Measurements from ENCODE around the gene KRTAP2-2.
"Not testable (repeated sequence)": the region's sequence is repeated elsewhere in the genome, so short reads cannot be mapped to it uniquely, and the experiment has no call there.

Gene KRTAP2-2

DNA sequence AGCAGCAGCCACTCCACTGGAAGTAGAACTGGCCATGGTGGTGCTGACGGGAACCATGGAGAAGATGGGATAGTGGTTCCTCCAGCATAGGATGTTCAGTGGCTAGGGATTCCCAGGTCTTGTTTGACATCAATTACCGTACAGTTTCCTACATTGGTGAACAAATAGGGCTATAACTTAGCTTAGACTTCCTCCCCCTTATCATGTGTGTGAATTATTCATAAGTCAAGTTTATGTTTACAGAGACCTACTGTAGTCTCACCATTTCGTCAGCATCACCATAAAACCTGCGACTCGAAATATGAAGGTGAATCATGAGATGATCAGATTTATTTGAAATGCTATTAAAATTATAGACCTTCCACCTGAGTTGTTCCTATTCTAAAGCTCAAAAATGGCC, 3.7 kb upstream of the KRTAP2-2 start:
- no peak overlapping the region for H3K4me3 ChIP-seq (ENCODE audit: control insufficient read depth, low read depth, low read length)
- TF ChIP-seq, protein P1, sequence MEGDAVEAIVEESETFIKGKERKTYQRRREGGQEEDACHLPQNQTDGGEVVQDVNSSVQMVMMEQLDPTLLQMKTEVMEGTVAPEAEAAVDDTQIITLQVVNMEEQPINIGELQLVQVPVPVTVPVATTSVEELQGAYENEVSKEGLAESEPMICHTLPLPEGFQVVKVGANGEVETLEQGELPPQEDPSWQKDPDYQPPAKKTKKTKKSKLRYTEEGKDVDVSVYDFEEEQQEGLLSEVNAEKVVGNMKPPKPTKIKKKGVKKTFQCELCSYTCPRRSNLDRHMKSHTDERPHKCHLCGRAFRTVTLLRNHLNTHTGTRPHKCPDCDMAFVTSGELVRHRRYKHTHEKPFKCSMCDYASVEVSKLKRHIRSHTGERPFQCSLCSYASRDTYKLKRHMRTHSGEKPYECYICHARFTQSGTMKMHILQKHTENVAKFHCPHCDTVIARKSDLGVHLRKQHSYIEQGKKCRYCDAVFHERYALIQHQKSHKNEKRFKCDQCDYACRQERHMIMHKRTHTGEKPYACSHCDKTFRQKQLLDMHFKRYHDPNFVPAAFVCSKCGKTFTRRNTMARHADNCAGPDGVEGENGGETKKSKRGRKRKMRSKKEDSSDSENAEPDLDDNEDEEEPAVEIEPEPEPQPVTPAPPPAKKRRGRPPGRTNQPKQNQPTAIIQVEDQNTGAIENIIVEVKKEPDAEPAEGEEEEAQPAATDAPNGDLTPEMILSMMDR (IDR thresholded peaks at IDR 0.05; ENCODE audit: control insufficient read depth, insufficient read depth, low read depth, low read length, missing control alignments): no peak
- DNase-seq (ENCODE audit: low read depth): no peak

GRCh38 chr17:41057547-41057946, 2.5 kb upstream of the KRTAP2-2 start:
- TF ChIP-seq, protein P1 (IDR thresholded peaks at IDR 0.05; ENCODE audit: control insufficient read depth, insufficient read depth, low read depth, low read length, missing control alignments): no peak
- DNase-seq (ENCODE audit: low read depth): no peak
- H3K4me3 ChIP-seq (ENCODE audit: control insufficient read depth, low read depth, low read length): no peak overlapping the region

DNA sequence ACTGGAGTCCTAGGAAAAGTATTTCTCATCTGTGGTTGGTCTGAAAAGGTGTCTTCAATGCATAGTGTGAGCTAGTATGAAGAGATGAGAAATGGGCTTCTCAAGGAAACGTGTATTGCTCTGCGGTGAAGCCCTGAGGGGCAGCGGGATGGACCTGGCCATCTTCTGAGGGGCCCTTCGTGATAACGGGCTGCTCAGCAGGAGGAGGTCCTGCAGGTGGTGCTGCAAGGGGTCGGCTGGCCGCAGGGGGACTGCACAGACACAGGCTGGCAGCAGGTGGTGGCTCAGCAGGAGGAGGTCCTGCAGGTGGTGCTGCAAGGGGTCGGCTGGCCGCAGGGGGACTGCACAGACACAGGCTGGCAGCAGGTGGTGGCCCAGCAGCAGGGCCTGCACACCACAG, 474 bp downstream of the KRTAP2-2 start:
- not testable (repeated sequence) for DNase-seq (ENCODE audit: low read depth); H3K4me3 ChIP-seq (ENCODE audit: control insufficient read depth, low read depth, low read length)

GRCh38 chr17:41054025-41054424, 1.0 kb downstream of the KRTAP2-2 start:
- no peak for DNase-seq (ENCODE audit: low read depth)
- H3K4me3 ChIP-seq (ENCODE audit: control insufficient read depth, low read depth, low read length): no peak overlapping the region
- TF ChIP-seq, protein P1 (IDR thresholded peaks at IDR 0.05; ENCODE audit: control insufficient read depth, insufficient read depth, low read depth, low read length, missing control alignments): no peak

- DNase-seq (ENCODE audit: low read depth): no peak
- no peak overlapping the region for H3K4me3 ChIP-seq (ENCODE audit: control insufficient read depth, low read depth, low read length)
- TF ChIP-seq, protein P1 (IDR thresholded peaks at IDR 0.05; ENCODE audit: control insufficient read depth, insufficient read depth, low read depth, low read length, missing control alignments): no peak
Observed at GRCh38 chr17:41052566-41052965, 2.5 kb downstream of the KRTAP2-2 start.

DNA sequence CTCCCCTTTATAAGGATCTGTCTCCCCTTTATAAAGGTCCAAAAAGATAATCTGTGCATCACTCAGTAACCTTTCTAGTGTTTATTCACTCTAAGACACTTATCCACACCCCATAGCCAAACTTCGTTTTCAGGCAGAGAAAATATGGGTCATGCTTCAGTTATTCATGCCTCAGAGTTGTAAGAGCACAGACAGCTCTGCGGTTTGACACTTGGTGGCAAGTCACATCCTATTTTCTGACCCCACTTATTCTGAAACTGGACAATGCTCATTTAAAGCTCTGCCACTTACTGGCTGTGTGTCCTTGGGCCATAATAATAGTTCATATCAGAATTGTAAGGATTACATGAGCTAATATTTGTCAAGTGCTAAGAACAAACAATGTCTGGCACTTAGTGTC, 5.9 kb downstream of the KRTAP2-2 start:
- TF ChIP-seq, protein P1 (IDR thresholded peaks at IDR 0.05; ENCODE audit: control insufficient read depth, insufficient read depth, low read depth, low read length, missing control alignments): no peak
- H3K4me3 ChIP-seq (ENCODE audit: control insufficient read depth, low read depth, low read length): no peak overlapping the region
- peak; percentile 58 for DNase-seq (ENCODE audit: low read depth)

- DNase-seq (ENCODE audit: low read depth): peak; percentile 51
- no peak overlapping the region for H3K4me3 ChIP-seq (ENCODE audit: control insufficient read depth, low read depth, low read length)
- TF ChIP-seq, protein P1 (IDR thresholded peaks at IDR 0.05; ENCODE audit: control insufficient read depth, insufficient read depth, low read depth, low read length, missing control alignments): no peak
Observed at GRCh38 chr17:41048441-41048840, 6.6 kb downstream of the KRTAP2-2 start.

DNA sequence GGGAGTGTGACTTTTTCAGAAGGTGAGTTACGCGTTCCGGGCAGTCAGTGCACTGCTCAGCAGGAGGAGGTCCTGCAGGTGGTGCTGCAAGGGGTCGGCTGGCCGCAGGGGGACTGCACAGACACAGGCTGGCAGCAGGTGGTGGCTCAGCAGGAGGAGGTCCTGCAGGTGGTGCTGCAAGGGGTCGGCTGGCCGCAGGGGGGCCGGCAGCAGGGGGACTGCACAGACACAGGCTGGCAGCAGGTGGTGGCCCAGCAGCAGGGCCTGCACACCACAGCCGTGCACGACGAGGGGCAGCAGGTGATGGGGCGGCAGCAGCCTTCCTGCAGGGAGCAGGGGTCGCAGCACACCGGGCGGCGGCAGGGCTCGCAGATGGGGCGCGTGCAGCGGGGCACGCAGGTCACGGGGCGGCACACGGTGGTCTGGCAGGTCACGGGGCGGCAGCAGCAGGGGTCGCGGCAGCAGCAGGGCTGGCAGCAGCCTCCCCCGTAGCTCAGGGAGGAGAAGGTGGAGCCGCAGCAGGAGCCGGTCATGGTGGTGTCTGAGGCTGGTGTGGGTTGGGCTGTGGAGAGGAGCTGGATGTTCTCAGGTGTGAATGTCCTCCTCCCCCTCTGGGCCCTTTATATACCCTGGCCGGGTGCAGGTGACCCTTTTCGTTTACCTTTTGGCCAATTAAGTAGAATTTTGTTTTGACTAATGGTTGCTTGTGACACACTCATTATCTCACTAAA, 8.1 kb downstream of the KRTAP2-2 start, which contains the start of gene KRTAP2-1:
Gene KRTAP2-1, minus strand, starts transcription at position 582 of the 731 bp plus-strand sequence. Its CDS starts 49 bp downstream, at position 533.
- not testable (repeated sequence) for H3K4me3 ChIP-seq (ENCODE audit: control insufficient read depth, low read depth, low read length); DNase-seq (ENCODE audit: low read depth)

Measured in AG09309 (cell line).